NCI-H146 treated with DMSO at 0.1 percent for 48 hours (cell line): ENCODE measurements around the gene NFKBIE.

Experiments used
- DNase-seq: peaks from one replicate; lab custom pipeline; 2025; ENCODE audit not compliant: unreplicated experiment; lab: John Stamatoyannopoulos, UW

The NFKBIE gene

DNA sequence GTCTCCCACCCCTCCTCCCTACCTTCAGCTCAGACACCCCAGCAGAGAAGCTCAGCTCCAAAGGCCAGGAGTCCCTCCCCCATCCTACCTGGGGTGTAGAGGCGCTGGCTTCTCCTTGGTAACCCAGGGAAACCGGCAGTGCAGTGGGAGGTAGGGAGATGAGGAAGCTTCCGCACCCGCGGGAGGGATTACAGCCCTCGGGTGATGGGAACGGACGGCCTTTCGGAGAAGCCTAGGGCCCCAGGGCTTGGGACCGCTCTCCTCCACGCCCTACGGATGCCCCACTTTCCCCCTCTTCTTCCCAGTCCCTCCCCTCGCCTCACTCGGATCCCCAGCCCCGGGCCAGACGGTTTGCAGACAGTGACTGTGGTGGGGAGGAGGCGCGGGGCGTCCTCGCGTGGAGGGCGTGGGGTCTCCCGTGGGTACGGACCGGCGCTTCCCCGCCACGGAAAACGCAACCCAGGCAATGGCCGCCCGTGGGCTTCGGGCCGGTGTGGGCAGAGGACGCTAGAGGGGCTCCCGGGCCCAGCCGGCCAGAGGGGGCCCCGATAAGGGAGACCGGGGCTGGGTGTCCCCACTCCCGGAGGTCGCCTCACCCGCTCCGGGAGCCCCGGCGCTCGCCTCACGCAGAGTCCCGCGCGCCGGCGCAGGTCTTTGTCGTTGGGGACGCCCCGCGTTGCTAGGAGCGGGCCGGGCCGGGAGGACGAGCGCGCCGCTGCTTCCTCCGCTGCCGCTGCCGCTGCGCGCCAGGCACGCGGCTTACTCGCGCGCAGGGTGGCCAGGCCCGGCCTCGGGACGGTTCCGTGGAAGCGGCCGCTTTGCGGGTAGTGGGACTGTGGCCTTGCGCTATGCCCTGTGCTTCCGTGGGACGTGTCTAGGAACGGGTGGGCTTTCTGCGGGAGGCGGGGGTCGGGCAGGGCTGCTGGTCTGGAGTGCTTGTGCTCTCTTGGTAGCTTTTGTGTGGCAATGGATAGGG lies 32.0 kb upstream of the NFKBIE start:
- DNase-seq, result peak; percentile 54

DNA sequence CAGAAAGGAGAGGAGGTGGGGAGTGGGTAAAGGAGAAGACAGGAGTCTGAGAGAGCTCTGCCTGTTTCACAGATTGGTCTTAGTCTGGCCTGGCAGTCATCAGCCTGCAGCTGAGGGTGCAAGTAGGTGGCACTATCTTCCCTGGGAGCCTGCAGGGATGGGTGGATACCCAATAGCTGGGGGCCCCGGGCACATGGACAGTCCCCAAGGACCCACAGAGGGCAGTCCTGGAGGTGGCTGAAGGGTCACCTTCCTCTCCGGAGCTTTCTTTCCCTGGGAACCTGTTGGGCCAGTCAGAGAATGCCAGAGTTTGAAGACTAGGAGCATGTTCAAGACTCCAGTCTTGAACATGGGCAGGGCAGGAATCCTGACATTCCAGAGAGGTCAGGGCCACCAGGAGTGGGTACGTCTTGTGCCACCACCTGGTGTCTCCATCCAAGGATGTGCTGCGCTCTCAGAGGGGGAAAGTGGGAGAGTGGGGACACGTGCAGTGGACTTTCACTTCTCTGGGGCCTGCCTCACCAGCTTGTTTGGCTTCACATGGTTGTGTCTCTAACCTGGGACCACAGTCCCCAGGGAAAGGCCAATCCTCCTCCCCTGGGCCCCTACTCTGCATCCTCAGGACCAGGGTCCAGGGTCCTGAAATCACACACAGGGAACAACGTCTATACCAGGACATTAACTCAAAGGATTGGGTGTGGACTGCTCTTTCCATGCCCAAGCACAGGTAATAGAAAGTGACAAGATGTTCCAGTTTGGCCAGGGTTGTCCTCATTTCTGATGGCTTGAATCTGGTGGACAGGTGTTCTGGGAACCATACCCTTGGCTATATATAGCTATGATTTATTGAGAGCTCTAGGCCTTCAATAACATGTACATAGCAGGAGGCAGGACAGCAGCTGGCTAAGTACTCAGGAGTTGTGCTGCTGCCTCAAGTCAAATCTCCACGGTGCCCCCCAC lies 29.8 kb upstream of the NFKBIE start:
- no peak for DNase-seq

DNA sequence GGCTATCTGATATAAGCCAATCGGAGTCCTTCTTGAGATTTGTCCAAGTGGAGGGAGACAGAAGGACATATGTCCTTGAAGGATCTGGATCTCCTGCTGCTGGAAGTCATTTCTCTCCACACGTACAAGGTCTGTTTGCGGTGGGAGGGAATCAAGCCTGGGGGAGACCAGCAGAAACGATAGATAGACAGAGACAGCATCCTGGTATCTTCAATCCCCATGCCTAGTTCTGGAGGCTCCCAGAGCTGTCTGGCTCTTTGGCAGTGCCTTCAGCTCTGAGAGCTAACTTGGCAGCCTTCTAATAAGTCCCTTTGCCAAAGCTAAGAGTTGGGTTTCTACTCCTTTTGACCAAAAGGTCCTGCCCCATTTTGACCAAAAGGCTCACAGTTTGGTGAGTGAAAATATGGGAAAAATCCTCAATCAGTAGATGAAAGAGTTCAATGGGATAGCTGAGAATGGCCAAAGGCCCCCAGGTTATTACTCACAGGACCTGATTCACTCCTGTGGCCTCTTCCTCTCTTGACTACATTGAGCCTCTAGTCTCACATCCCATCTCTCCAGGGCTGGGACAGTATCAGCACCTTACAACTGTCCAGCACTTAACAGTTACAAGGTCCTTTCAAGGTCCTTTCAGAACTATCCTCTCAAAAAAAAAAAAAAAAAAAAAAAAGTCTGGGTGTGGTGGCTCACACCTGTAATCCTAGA lies 27.5 kb upstream of the NFKBIE start:
- DNase-seq, result no peak

- DNase-seq, result no peak
Measured at GRCh38 chr6:44291841-44292240, 26.5 kb upstream of the NFKBIE start.

GRCh38 chr6:44289726-44290260 lies 24.4 kb upstream of the NFKBIE start:
- no peak for DNase-seq

- no peak for DNase-seq
Measured at GRCh38 chr6:44286747-44287146, 21.4 kb upstream of the NFKBIE start.

DNA sequence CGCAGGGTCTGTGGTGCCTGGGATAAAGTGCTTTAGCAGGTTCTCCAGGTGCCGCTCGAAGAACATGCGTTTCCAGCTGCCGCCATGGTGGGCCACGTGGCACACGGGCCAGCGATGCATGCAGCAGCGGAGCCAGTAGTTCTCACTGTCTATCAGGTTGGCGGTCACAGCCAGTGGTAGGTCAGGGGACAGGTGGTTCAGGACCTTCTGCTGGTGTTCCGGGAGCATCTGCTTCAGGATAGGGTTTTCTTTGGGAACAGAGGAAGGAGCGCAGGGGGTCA lies 20.9 kb upstream of the NFKBIE start:
- no peak for DNase-seq

- DNase-seq, result no peak
Measured at GRCh38 chr6:44285552-44286284, 20.4 kb upstream of the NFKBIE start.

DNA sequence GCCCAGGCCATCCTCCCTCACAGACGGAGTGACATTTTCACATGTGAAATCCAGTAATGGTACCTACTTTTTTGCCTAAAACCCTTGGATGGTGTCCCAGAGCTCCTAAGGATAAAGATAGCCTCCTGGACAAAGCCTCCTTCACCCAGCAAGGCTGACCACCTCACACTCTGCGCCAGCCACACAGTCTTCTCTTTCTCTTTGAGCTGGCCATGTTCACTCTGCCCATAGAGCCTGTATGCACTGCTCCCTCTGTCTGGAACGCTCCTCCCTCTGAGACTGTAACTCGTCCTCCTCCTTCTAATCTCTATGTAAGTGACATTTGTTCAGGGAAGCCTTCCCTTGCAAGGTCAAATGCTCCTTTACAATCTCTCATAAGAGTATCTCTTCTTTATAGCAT lies 19.5 kb upstream of the NFKBIE start:
- DNase-seq, result no peak

- DNase-seq, result no peak
Measured at GRCh38 chr6:44284121-44284520, 18.8 kb upstream of the NFKBIE start.

GRCh38 chr6:44278774-44279697 lies 13.7 kb upstream of the NFKBIE start:
- DNase-seq, result no peak

DNA sequence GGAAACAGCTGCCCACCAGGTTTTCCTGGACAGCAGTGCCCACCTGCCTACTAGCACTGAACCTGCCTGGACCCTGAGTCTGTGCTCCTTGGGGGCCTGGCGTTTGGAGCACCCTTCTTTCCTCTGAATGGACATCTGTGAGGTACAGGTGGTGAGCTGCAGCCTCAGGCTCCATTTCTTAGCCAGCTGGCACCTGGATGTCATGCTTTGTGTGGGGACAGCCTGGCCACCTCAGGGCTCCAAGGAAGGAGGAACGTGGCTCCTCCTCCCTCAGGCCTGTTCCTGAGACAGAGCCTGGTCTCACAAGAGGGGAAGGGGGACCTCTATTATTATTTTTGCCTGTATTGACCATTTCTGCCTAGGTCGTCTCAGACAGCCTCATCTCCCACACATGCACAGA lies 13.0 kb upstream of the NFKBIE start:
- DNase-seq, result no peak

DNA sequence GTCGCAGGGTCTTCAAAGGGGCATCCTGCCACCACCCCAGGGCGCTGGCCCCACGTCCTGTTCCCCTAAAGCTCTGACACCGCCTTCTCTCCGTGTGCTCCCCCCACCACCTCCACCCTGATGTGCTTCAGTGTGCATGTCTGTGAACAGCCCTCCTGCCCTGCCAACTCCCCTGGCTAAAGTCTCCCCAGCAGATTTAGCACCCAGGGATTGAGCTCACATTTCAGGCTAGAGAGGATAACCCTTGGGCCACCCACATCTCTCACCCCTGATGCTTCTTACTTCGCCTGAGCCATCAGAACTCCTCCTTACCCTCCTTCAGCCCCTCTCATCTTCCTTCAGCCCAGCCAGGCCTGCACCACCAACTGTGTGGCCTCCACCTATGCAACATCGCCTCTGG lies 12.4 kb upstream of the NFKBIE start:
- DNase-seq, result no peak

DNA sequence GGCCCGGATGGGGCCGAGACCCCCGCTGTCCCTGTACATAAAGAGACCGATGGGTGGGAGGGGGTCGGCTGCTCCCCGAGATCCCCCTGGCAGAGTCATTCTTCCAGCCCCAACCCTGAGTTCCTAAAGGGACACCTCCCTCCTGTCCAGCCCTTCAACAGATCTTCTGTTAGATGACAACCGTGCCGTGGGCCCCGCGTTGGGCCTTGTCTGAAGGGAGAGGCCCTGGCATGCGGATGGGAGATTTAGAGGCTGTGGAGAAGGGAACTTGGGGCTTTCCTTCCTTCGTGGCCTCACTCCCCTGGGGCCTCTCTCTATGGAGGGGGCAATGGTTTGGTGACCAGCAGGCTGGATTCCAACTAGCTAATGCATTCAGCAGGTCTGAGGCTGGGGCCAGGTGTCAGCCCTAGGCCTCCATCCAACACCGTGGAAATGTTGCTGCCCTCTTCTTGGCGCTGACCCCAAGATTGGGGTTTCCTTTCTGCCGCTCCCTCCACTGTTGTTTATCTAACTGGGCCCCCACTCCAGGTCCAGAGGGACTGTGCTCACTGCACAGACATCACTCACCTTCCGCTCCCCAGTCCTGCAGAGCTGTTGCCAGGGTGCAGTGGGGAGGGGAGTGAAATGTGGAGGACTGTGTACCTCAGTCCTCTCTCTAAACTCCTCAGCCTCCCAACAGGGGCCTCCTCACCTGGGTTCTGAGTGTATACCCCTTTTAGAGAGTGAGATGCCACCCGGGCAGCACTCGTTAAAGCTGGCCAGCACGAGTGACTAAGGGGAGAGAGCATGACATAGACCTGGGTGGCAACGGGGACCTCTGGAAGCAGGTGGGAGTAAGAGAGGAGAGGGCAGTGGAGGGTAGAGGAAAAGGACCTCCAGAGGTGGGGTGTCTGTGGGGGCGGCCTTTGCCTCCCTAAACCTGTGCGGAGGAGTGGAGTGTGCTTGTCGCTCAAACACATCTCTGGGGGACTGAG lies 11.6 kb upstream of the NFKBIE start:
- no peak for DNase-seq

DNA sequence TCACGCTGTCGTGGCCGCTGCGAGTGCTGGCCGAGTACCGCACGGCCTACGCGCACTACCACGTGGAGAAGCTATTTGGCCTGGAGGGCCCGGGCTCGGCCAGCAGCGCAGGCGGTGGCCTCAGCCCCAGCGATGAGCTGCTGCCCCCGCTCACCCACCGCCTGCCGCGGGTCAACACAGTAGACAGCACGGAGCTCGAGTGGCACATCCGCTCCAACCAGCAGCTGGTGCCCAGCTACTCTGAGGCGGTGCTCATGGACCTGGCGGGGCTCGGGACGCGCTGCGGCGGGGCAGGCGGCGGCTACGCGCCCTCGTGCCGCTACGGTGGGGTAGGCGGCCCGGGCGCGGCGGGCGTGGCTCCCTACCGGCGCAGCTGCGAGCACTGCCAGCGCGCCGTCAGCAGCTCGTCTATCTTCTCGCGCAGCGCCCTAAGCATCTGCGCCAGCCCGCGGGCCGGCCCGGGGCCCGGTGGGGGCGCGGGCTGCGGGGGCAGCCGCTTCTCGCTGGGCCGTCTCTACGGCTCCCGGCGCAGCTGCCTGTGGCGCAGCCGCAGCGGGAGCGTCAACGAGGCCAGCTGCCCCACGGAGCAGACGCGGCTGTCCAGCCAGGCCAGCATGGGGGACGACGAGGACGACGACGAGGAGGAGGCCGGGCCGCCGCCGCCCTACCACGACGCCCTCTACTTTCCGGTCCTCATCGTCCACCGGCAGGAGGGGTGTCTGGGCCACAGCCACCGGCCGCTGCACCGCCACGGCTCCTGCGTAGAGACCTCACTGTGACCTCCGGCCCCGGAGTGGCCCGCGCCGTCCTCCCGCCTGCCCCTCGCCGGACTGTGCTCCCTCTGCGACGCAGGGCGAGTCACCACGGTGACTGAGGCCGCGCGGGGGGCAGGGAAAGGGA lies 10.6 kb upstream of the NFKBIE start:
- DNase-seq, result no peak

GRCh38 chr6:44275271-44275748 lies 10.0 kb upstream of the NFKBIE start:
- no peak for DNase-seq

DNA sequence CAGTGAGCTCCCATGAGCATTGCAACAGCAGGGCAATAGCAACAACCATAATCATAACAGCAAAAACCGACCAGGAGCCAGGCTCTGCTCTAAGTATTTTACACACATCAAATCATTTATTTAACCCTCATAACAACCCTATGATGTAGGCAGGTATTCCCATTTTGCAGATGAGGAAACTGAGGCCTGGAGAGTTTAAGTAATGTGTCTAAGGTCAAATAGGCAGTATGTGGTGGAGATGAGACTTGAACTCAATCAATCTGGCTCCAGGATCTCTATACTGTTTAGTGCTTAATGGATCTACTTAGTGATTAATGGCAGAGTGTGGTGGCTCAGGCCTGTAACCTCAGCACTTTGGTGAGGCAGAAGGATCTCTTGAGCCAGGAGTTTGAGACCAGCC lies 8.3 kb upstream of the NFKBIE start:
- DNase-seq, result no peak
